NCI-H2171 (cell line): Measurements from ENCODE around the gene HNRNPU.

Source experiments
- DNase-seq: peaks from one replicate; lab custom pipeline; 2025; lab: John Stamatoyannopoulos, UW

The HNRNPU gene

DNA sequence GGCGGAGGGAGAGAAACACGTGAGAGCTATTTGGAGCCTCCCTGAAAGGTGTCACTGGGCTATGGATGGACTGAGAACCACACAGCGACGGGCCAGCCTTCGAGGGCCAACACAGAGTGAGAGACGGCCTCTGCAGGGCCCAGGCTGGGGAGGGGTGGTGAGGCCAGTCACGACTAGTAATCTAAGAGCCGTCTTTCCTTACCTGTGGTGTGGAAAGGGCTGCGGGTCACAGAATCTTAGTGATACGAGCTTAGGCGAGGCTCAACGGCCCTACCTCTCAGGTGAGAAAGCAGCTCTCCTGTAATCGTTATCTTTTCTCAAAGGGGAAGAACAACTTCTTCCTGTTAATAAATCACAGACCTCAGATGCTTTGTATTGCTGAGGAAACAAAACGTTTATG lies 62.3 kb downstream of the HNRNPU start:
- no peak for DNase-seq

DNA sequence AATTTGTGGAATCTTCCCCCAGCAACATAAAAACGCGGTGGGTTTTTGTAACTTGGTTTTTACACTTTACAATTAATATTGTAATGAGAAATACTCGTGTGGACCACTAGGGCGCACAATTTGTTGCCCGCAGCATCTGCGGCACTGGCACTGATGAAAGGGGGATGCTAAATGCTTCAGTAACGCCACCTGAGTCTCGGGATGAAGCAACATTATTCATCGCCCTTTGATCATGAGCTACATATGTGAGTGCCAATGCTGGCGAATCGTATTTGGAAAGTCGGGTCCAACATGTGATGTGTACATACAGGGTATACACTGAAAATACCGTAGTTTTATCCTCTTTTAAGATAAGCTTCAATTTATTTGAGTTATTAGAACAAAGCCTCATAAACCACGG lies 63.1 kb downstream of the HNRNPU start:
- DNase-seq: no peak

DNA sequence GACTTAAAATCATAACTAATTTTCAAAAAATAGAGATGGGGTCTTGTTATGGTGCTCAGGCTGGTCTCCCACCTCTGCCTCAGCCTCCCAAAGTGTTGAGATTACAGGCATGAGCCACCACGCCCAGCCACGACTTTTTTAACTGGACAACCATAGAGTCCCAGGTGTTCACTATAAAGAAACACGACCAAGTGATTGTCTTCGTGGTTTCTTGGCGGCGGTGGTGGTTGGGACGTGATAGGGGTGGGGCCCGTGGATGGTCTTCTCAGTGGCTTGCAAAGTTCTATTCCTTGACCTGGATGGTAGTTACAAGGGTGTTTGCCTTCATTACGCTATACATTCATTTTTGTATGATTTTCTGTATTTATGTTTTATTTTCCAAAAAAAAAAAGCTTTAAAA lies 63.5 kb downstream of the HNRNPU start:
- no peak for DNase-seq
